ENCODE results near the gene KIAA1328.

Gene KIAA1328

DNA sequence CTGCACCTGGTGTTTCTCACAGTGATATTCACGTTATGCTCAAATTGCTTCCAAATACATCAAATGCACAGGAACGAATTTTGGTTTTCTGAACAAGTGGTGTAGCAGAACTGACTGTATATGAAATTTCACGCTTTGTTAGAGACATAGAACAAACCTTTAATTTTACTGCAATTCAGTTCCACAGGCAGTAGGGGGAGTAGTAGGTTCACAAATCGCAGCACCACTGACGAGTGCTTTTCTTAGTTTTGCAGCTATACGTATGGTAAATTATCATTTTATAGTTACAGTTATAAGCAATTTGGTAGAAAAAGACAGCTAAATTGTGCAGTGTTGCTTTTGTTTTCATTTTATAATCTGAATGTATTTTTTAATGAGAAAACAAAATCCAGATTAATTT lies 113.3 kb downstream of the KIAA1328 start:
- TF ChIP-seq, protein P1, sequence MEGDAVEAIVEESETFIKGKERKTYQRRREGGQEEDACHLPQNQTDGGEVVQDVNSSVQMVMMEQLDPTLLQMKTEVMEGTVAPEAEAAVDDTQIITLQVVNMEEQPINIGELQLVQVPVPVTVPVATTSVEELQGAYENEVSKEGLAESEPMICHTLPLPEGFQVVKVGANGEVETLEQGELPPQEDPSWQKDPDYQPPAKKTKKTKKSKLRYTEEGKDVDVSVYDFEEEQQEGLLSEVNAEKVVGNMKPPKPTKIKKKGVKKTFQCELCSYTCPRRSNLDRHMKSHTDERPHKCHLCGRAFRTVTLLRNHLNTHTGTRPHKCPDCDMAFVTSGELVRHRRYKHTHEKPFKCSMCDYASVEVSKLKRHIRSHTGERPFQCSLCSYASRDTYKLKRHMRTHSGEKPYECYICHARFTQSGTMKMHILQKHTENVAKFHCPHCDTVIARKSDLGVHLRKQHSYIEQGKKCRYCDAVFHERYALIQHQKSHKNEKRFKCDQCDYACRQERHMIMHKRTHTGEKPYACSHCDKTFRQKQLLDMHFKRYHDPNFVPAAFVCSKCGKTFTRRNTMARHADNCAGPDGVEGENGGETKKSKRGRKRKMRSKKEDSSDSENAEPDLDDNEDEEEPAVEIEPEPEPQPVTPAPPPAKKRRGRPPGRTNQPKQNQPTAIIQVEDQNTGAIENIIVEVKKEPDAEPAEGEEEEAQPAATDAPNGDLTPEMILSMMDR (IDR thresholded peaks at IDR 0.05; ENCODE audit: control extremely low read depth, extremely low read depth, low read depth, missing control alignments) = peak; percentile 58
- POLR2A ChIA-PET = no interaction called here
- CTCF ChIA-PET = interaction anchor here (0.6 to 2.5 kb wide), 11 partner anchors 8 to 597 kb away, joined by 3 to 13 read pairs (median 4); no protein-coding TSS in a partner anchor
- peak; percentile 50 for DNase-seq (ENCODE audit: extremely low spot score)

- no peak for DNase-seq (ENCODE audit: extremely low spot score)
- TF ChIP-seq, protein P1 (IDR thresholded peaks at IDR 0.05; ENCODE audit: control extremely low read depth, extremely low read depth, low read depth, missing control alignments) = no peak
- POLR2A ChIA-PET = no interaction called here
- CTCF ChIA-PET = no interaction called here
Observed at GRCh38 chr18:36947820-36948348, 119.0 kb downstream of the KIAA1328 start.

DNA sequence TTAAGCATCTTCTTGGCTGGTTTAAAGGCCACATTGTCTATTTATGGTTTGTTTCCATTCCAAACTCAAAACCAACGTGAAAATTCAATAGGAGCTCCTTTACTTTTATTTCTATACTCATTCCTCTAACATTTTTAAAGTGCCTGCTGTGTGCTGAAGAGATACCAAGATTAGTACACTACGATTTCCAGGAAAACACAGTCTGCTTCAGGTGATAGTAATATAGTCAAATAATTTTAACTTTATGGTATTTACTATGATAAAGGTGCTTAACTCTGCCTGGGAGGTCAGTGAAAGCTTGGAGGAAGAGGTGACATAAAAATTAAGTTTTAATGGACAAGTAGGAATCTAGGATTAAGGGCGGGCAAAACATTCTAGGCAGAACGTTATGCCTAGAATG lies 121.4 kb downstream of the KIAA1328 start:
- ChIA-PET CTCF (interaction anchor here (1.0 kb wide), 1 partner anchor 21 kb away, joined by 3 read pairs; no protein-coding TSS in a partner anchor), POLR2A (no interaction called here)
- no peak for DNase-seq (ENCODE audit: extremely low spot score)
- TF ChIP-seq, protein P1 (IDR thresholded peaks at IDR 0.05; ENCODE audit: control extremely low read depth, extremely low read depth, low read depth, missing control alignments) = no peak

GRCh38 chr18:36950960-36951359 lies 122.0 kb downstream of the KIAA1328 start:
- DNase-seq (ENCODE audit: extremely low spot score) = no peak
- TF ChIP-seq, protein P1 (IDR thresholded peaks at IDR 0.05; ENCODE audit: control extremely low read depth, extremely low read depth, low read depth, missing control alignments) = no peak
- ChIA-PET POLR2A (no interaction called here), CTCF (interaction anchor here (1.6 kb wide), 1 partner anchor 9 kb away, joined by 5 read pairs; no protein-coding TSS in a partner anchor)

DNA sequence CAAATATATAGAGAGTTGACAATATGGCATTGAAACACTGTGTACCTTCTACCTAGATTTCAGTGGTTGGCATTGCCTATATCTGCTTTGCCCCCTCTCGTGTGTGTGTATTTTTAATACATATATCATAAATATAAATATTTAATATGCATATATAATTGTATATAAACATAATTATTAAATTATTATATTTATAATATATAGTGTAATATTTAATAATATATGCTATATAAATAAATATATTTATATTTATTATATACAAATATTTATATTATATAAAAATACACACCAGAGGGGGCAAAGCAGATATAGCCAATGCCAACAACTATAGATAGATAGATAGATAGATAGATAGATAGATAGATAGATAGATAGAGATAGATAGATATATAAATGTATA lies 124.1 kb downstream of the KIAA1328 start:
- DNase-seq (ENCODE audit: extremely low spot score) = no peak
- POLR2A ChIA-PET = no interaction called here
- CTCF ChIA-PET = no interaction called here
- TF ChIP-seq, protein P1 (IDR thresholded peaks at IDR 0.05; ENCODE audit: control extremely low read depth, extremely low read depth, low read depth, missing control alignments) = no peak

- DNase-seq (ENCODE audit: extremely low spot score) = no peak
- POLR2A ChIA-PET = no interaction called here
- CTCF ChIA-PET = interaction anchor here (1.4 kb wide), 1 partner anchor 9 kb away, joined by 7 read pairs; no protein-coding TSS in a partner anchor
- TF ChIP-seq, protein P1 (IDR thresholded peaks at IDR 0.05; ENCODE audit: control extremely low read depth, extremely low read depth, low read depth, missing control alignments) = no peak
Observed at GRCh38 chr18:36960038-36960437, 131.1 kb downstream of the KIAA1328 start.

Data from GM10248 (cell line).